ENCODE results near the gene DEXI.
A peak's percentile ranks its signal among the peaks of the same experiment; 100 is the strongest.

The DEXI gene

DNA sequence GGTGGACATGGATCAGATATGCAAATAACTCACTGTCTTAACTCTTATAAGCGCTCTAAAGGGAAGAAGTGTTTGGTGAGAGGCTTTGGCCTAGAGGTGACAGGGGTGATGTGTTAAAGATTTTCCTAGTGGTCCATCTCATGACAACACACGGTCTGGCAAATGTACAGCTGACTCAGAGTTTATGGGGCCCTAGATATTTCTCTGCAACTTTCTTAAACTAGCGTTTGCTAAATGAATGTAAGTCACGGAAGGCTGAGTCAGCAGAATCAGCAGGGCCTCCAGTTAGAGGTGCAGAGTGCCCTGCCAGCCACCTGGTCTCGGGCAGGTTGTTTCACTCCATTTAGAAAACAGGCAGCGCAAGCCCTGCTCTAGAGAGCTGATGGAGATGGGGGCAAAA lies 42.2 kb upstream of the DEXI start:
- no peak for DNase-seq (ENCODE audit: insufficient read length, low spot score)
- TF ChIP-seq, protein P1, sequence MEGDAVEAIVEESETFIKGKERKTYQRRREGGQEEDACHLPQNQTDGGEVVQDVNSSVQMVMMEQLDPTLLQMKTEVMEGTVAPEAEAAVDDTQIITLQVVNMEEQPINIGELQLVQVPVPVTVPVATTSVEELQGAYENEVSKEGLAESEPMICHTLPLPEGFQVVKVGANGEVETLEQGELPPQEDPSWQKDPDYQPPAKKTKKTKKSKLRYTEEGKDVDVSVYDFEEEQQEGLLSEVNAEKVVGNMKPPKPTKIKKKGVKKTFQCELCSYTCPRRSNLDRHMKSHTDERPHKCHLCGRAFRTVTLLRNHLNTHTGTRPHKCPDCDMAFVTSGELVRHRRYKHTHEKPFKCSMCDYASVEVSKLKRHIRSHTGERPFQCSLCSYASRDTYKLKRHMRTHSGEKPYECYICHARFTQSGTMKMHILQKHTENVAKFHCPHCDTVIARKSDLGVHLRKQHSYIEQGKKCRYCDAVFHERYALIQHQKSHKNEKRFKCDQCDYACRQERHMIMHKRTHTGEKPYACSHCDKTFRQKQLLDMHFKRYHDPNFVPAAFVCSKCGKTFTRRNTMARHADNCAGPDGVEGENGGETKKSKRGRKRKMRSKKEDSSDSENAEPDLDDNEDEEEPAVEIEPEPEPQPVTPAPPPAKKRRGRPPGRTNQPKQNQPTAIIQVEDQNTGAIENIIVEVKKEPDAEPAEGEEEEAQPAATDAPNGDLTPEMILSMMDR (IDR thresholded peaks at IDR 0.05; ENCODE audit: insufficient read depth, missing control alignments) = no peak
- no peak for FAIRE-seq

GRCh38 chr16:10983159-10983558 lies 40.9 kb upstream of the DEXI start:
- FAIRE-seq = no peak
- TF ChIP-seq, protein P1 (IDR thresholded peaks at IDR 0.05; ENCODE audit: insufficient read depth, missing control alignments) = no peak
- no peak for DNase-seq (ENCODE audit: insufficient read length, low spot score)

GRCh38 chr16:10982465-10983150 lies 40.3 kb upstream of the DEXI start:
- DNase-seq (ENCODE audit: insufficient read length, low spot score) = no peak
- TF ChIP-seq, protein P1 (IDR thresholded peaks at IDR 0.05; ENCODE audit: insufficient read depth, missing control alignments) = no peak
- FAIRE-seq = no peak

DNA sequence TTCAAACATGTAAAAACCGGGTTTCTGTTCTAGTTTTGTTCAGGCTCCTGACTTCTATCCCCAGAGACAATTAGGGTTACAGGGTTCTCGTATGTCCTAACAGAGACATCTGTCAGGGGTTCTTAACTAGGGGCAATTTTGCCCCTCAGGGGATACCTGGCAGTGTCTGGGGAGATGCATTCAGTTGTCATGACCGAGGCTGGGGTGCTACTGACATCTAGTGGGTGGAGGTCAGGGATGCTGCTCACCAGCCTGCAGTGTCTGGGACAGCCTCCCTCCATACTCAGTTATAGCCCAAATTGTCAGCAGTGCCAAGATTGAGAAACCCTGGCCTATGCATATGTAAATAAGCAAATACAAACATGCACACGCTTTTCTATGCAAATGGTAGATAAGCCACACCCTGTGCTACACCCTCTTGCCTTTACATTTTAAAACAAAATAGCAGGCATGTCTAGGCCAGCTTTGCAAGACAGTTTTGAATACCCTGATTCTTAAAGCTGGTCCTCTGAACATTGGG lies 39.5 kb upstream of the DEXI start:
- FAIRE-seq (no peak), DNase-seq (ENCODE audit: insufficient read length, low spot score) (no peak)
- TF ChIP-seq, protein P1 (IDR thresholded peaks at IDR 0.05; ENCODE audit: insufficient read depth, missing control alignments) = peak; percentile 2

DNA sequence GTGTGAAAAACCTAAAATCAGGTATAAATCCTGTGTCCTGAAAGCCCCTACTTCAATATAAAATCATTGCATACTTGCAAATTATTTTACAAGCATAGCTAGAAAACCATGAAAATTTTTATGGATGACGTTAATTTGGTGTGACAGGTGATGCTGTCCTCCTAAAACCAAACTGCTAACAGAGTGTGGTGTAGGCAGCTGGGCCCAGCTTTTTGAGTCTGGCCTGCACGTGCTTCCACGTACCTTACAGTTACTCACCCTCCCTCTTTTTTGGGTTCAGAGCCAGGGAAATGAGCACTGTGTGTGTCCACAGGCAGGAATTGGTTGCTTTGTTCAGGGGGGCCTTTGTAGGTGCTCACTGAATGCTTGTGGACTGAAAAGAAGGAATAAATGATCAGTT lies 38.5 kb upstream of the DEXI start:
- FAIRE-seq (no peak), DNase-seq (ENCODE audit: insufficient read length, low spot score) (no peak)
- TF ChIP-seq, protein P1 (IDR thresholded peaks at IDR 0.05; ENCODE audit: insufficient read depth, missing control alignments) = no peak

DNA sequence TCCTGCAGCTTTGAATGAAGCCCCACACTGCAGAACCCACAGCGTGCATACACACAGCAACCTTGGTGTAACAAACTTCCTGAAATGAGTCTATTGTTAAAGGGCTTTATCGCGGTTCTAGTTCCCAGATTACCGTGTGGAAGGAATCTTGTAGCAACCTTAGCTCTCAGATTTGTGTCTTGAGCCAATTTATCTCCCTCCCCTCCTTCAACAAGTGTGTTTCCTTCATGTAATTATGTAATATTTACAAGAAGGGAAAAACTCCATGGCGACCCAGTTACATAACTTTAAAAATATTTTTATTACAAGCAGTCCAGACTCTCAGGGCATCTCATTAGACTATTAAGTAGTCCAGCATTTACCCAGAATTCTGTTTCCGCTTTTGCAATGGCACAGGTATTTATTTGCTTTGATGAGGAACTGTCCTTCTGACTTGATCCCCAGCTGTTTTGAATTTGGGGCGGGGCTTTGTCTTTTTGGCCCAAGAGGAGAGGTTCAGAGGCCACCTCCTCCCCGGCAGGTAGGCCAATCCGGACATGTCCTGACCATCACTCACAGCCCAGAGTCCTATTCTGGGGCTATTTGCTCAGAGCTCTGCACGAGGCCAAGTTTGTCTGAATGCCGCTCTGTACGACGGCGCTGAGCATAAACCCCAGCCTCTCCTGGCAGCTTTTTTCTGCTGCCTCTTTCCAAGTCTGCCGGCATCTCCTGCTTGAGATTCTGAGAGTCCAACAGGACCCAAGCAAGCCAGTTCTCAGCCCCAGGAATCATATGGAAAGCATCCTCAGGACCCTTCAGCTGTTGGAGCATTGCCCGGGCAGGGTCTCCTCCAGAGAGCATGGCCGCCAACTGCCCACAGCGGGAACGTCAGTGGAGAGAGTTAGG lies 37.7 kb upstream of the DEXI start:
- DNase-seq (ENCODE audit: insufficient read length, low spot score) (no peak), FAIRE-seq (no peak)
- TF ChIP-seq, protein P1 (IDR thresholded peaks at IDR 0.05; ENCODE audit: insufficient read depth, missing control alignments) = no peak

All from D721Med (cell line).